DMS53 treated with DMSO at 0.1 percent for 48 hours (cell line): ENCODE data around the gene PCGF5.
"Not testable (repeated sequence)": the region's sequence is repeated elsewhere in the genome, so short reads cannot be mapped to it uniquely, and the experiment has no call there.

Source experiments
- DNase-seq: peaks from one replicate; lab custom pipeline; 2025; ENCODE audit not compliant: unreplicated experiment; lab: John Stamatoyannopoulos, UW

PCGF5 gene

DNA sequence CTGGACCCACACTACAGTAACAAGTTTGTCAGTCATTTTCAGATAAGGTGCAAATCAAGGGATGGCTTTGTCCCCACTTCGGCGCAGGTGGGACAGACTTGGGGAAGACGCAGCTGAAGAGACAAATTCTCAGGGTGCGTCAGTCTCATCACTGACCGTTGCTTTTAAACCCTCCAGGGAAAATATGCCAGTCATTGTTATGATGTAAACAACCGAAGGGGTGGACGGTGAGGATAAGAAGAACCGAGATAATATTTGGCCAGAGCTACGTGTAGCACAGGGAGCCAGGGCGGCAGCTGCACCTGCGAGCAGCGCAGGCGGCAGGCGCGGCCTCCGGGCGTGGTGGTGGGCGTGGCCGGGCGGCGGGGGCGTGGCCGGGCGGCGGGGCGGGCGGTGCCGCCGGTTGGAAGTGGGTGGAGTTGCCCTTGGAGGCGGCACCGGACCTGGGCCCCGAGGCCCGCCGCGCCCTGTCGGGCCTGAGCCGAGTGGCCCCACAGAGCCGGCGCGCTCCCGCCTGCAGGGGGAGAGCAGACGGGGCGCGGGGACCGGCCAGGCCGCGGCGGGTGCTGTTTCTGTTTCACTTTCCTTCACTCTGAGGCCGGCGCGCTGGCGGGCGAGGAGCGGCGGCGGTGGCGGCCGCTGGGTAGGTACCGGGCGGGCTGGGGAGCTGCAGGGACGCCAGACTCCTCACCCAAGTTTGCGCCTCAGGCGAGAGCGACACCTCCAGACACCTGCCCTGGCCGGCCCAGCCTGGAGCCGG, at the start of gene PCGF5:
Gene PCGF5, plus strand, starts transcription at position 470 of the 760 bp plus-strand sequence. CDS start 2,209 bp downstream, outside the sequence.
- peak; percentile 80 for DNase-seq

DNA sequence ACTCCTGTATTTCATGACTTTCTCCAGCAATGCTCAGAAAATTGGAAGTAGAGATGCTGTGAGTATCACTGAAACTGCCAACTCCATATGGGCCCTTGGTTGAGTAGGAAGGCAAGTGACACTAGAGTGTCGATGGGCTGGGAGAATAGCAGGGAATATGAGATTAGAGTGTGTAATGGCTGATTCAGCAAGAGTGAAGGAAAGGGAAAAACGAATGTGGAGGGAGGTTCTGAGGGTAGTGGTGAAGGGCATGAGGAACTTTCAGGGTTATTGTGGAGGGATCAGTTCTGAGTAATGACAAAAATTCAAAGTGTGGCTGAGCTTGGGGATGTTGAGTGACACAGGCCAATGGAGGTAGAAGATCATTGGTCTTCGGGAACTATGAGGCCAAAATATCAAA, 49.0 kb upstream of the PCGF5 start:
- no peak for DNase-seq

DNA sequence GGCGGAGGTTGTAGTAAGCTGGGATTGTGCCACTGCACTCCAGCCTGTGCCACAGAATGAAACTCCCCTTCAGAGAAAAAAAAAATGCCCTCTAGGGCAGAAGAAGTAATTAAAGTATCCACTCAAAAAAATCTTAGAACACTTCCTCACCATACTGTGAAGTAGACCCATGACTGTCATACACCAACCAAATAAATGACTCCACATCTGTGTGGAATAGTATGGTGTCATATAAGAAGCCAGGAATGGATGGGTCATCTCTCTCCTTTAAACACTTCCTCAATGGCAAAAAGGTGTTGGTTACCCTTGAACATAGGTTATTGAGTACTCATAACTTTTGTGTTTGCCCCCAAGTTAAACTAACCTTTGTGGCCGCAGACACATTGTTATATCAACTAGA, 48.1 kb upstream of the PCGF5 start:
- DNase-seq = no peak

DNA sequence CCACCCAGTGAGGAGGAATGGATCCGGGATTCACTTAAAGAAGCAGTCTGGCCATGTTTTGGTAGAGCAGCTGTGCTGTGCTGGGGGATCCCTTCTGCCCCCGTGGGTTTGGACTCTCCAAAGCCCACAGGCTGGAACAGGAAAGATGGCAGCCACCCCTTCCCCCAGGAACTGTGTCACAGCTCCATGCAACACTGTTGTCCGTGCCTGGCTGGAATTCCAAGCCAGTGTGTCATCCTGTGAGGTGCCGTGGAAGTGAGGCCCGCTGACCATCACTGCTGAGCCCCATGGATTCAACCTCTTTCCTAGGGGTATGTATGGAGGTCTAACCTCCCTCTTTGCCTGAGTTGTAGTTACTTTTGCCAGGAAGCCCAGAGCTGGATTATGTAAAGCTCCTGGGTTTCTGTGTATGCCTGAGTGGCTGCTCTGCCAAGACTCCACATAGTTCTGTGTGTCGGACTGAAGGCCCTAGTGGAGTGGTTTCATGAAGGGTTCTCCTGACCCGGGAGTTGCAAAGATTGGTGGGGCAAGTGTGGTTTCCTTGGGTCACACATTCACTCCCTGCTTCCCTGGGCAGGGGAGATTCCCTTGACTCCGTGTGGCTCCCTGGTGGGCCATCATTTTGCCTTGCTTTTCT, 35.1 kb upstream of the PCGF5 start:
- DNase-seq = no peak

DNA sequence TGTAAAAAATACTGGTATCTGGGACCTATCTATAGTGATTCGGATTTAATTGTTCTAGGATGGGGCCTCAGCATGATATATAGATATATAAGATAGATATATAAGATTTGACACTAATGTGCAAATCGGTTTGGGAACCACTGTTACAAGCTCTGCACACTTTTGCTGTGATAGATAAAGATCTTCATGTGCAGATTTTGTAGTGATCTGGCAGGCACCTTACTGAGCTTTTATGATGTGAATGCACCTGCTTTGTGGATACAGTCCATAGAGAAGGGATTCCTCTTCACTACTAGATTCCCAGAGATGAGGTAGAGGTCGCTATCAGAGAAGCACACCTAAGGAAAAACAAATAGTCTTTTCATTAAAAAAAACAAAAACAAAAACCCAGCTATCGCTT, 33.3 kb upstream of the PCGF5 start:
- DNase-seq = no peak

DNA sequence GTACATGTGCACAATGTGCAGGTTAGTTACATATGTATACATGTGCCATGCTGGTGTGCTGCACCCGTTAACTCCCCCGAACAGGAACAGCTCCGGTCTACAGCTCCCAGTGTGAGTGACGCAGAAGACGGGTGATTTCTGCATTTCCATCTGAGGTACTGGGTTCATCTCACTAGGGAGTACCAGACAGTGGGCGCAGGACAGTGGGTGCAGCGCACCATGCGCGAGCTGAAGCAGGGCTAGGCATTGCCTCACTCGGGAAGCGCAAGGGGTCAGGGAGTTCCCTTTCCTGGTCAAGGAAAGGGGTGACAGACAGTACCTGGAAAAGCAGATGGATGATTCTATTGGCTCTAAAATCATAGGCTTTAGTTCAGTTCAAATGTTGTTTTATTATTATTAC, 32.5 kb upstream of the PCGF5 start:
- DNase-seq = not testable (repeated sequence)

DNA sequence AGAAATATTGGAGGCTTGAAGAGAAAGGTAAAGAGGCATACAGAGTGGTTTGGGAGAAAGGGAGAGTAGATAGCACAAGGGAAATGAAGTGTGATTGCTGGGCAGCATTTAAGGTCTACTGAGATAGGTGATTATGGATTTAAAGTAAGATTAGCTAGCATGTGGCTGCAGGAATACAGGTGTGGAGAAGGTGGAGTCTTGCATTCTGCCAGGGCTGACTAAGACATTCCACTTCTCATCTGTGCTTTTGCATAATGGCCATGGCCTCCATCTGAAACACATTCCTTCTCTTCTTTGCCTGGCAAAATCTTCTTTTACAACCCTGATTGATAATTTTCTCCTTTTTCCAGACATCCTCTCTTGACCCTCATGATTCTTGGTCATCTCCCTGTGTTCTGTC, 31.6 kb upstream of the PCGF5 start:
- no peak for DNase-seq

DNA sequence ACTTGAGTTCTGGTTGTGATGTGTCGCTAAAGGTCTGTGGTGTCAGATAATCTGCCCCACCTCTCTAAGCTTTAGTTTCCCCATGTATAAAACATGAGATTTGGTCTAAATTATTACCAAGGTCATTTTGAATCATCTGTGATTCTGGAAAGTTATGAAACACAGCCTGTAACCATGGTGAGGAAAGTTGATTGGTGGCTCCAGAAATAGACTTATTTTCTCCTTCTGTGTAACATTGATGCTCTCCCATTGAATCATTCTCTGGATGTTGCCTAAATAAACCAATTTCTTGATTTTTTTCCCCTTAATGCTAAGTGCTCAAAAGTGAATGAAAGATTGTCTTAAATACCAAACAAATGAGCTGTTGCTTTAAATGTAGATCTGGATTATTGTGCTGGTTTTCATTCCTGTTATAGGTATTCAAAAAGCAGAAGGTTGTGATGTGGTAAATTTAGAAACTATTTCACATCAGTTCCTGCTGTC, 30.0 kb upstream of the PCGF5 start:
- no peak for DNase-seq

DNA sequence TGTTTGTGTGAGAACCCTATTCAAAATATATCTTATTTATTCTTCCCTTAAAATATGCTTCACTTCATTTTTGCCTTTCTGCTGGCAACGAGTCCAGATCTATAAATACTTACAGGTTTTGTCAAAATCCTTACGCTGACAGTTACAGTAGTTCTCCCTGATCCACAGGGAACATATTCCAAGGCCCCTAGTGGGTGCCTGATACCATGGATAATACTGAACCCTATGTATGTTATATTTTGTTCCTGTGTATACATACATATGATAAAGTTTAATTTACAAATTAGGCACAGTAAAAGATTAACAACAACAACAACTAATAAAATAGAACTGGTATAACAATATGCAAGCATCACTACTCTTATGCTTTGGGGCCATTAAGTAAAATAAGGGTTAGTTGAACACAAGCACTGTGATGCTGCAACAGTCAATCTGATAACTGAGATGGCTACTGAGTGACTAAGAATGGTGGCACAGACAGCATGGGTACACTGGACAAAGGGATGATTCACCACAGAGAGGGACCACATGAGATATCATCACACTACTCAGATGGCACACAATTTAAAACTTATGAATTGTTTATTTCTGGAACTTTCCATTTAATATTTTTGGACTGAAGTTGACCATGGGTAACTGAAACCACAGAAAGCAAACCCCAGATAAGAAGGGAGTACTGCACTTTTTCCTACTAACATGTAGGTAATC, 29.4 kb upstream of the PCGF5 start:
- DNase-seq = no peak

DNA sequence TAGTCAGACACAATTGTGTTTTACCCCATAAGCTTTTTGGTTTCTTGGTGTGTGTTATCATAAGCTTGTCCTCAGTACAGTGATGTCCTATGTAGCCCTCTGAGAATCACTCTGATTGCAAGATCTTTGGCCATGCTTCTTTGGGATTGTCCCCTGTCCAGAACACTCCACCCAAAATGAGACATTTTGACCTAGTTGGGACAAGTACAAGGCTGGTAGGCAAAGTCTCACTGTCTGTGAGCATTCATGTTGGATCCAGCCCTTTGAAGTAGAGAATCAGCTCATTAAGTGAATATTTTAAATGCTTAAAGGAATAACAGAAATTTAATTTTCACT, 28.9 kb upstream of the PCGF5 start:
- no peak for DNase-seq

DNA sequence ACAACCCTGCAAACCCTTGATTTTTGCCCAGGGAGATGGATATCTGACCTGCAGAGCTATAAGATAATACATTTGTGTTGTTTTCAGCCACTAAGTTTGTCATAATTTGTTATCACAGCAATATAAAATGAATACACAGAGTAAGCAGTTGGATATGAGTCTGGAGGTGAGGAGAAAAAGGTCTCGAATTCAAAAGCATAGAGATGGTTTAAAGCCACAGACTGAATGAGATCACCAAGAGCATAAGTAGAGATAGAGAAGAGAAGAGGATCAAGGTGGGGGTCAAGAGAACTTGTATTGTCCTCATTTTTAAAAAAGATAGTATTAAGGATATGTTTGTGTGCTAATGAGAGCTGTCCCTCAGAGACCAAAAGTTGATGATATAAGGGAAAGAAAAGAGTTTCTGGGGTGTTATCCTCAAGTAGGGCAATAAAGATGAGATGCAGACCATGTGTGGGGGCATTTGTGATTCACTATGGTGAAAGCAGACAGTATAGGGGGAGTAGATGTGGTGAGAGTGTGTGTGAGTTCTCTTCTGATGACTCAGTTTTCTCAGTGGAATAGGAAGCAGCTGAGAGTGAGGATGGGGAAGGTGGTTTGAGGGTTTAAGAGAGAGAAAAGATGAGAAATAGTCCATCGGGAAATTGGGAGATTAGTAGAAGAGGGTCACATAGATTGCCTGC, 25.8 kb upstream of the PCGF5 start:
- no peak for DNase-seq

DNA sequence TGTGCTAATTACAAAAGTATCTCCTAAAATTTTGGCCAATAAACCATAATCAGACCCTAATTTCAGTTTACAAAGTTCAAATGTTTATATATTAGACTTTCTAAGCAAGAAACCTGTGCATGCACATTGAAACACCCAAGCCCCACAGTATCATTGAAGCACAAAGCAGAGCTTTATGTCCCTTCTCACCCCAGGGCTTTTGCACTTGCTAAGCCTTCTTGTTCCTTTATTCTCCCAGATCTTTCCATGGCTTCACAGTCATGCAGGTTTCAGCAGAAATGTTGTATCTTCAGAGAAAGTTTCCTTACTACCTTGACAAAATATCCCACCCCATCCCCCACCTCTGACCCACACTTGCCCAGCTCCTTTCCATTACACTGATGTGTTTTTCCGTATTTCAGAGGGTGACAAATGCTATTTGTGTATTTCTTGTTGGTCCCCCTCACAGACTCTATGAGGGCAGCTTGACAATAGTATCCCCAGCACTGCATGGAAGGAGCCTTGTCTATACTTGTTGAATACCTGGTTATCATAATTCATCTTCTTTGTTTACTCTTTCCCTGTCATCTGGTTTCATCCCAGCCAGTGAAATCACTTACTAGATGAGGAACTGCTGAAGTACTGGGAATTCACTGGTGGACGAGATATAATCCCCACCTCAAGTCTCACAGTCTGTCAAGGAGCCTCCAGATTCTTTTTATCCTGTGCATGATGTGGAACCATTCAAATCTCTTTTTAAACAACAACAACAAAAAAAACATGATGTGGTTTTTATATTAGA, 24.0 kb upstream of the PCGF5 start:
- no peak for DNase-seq

DNA sequence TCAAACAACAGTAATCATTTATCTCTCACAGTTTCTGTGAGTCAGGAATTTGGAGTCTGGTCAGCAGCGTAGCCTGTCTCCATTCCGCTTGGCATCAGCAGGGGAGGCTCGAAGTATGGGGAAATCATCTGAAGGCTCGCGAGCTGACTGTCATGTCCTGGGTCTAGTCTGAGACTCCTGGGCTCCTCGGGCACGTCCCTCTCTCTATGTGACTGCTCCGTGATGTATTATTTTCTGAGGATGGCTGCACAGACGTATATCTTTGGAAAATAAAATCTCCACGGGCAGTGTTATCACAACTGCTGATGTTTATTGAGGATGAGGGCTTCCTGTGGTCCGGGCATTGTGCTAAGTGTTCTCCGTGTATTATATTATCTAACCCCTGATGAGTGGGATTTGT, 23.3 kb upstream of the PCGF5 start:
- no peak for DNase-seq

DNA sequence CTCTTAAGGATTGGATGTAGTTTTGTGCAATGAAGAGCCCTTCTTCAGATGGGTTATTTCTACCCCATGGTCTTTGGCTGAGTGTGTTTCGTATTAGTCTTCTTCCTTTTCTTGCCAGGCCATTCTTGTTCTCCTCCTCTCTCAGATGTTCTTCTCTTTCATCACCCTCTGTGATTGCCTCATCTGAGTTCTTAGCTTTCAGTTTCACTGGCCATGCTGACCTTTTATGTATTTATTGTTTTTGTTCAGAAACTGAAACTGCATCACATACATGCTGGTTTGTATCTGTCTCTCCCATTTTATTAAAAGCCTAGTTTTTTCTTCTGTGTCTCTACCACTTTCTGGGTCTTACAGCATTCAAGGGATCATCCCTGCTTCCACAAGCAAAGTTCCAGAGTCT, 21.7 kb upstream of the PCGF5 start:
- no peak for DNase-seq

DNA sequence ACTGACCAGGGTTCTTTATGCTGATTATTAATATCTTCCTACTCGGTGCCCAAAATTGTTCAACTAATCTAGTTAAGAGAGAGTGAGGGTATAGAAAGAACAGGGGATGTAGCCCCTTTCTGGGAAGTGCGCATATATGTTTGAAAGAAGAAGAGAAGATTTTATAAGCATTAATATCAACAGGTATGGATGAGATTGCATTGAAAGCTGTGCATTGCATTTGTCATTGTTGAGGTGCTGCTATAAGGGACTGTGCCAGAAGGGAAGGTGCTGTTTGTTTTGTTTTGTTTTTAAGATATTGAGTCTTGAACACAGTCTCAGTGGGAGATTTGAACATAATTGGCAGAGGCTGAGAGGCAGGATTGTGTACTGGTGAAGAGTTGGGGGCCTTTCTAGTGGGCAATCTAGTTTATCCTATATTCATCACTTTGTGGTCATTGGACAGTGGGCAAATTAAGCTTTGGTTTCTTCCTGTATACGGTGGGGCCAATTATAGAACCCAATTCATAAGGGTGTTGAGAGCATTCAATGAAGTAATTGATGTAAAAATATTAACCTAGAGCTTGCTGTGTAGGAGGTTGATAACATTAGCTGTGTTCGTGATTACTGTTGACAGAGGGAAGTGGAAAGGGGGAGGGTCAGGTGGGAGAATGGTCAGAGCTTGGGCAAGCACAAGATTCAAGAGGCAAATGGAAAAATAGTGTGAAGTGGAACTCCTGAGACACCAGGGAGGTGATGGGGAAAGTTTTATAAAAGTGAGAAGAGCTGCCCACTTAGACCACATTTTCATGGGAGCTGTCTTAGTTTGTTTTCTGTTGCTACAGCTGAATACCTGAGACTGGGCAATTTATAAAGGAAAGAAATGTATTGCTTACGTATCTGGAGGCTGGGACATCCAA, 19.9 kb upstream of the PCGF5 start:
- no peak for DNase-seq

DNA sequence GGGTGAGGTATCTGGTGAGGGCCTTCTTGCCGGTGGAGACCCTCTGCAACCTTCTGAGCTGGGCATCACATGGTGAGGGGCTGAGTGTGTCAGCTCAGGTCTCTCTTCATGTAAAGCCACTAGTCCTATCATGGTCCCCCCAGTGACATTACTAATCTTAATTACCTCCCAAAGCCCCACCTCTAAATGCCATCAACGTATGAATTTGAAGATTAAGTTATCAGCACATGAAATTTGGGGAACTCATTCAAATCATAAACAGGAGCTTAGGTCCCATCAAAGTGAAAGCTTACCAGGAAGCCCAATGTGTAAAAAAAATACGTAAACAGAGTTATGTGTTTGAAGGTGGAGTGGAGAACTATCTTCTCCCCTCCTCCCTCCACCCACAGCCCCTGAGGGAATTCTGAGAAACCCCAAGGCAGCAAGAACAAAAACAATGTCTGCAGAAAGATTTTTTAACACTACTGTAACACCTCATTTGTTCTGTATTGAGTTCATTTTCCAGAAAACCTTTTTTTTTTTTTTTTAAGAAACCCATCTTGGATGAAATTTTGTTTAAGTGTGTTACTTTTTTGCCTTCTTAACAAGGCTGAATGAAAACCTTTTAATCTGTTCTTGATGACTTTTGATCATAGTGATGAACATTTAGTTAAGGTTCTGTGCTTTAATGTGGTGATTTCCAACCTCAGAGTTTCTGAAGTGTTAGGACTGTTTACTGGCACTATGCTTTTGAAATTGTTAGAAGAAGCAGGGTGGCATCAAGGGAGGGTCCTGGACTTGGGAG, 19.1 kb upstream of the PCGF5 start:
- no peak for DNase-seq

DNA sequence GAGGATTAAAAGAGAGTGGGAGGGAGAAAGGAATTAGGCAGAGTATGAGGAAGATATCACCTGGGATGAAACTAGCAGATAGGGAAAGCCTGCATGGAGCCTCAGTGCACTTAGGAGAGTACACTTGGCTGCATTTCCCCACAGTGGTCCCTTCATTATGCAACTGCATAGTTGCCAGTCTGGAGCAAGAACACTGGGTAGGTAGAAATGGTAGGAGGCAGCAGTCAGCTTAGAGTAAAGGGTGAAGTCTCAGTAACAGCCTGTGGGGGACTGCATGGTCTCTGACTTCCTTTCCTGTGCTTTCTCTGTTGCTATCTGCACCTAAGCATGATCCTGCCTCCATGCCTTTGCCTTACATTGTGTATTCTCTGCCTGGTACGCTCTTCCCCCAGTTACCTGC, 14.0 kb upstream of the PCGF5 start:
- no peak for DNase-seq

DNA sequence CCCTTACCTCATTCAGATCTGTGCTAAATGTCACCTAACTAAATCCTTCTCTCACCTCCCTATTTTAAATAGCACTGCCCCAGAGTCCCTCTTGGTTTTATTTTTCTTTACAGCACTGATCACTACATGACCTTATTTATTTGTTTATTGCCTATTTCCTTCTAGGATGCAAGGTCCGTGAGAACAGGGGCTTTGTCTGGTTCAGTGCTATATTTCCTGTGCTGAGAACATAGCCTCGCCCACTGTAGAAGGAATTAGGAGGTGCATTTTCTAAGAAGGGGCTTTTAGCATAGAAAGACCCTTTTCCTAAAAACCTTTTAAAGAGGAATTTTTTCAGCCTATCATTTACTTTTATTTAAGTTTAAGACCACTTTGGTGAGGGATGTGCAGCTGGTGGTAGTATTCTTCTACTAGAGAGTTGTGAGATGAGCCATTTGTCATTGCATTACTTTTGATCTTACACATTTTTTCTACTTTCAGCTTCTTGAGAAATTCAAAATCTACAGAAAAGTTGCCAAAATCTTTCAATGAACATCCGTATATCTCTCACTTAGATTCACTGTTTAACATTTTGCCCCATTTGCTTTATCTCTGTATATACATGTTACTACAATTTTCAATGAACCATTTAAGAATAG, 13.5 kb upstream of the PCGF5 start:
- no peak for DNase-seq

DNA sequence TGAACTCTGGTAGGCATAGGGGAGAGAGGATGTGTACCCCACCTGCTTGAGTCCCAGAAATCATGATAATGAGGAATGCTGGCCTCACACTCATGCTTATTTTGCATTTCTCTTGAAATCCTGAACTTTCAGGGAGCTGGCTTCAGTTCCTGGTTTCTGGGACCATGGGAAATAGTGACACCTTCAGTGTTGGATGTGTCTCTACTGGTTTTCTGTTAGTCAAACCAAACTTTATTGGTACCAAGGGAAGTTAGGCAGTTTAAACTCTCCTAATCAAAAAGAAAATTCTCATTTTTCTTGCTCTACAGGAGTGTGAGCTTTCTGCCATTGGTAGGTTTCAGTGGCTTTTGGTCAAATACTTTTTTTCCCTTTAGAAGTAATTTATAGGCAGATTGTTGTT, 11.8 kb upstream of the PCGF5 start:
- DNase-seq = no peak
